H1 (cell line): ENCODE data around the gene ENOX2. TPM values are rescaled to one million over a fixed set of nuclear protein-coding genes. Genes with fewer than 3 reads are reported as not detected.

Experiments used
- CTCF ChIA-PET: fragments of 300-600 bp; sonication (Branson Sonifier 250); formaldehyde crosslinking; loops from one replicate; lab custom pipeline; 2021; ENCODE audit not compliant: partially characterized antibody; lab: Charles Lee
- POLR2A ChIA-PET: fragments of 300-600 bp; sonication (Branson Sonifier 250); formaldehyde crosslinking; loops from one replicate; lab custom pipeline; 2021; ENCODE audit warnings: inconsistent platforms; ENCODE audit not compliant: partially characterized antibody; lab: Charles Lee
- DNase-seq, 2 experiments: peaks; one replicate each; pipeline versions ENCODE4 v3.0.0 to v3.0.0-alpha.2; 2010 to 2022; ENCODE audit warnings: low spot score in 2 of 2, low read depth in 1 of 2, mixed read lengths in 1 of 2
- FAIRE-seq: peaks from 2 replicates; lab custom pipeline; 2011; peaks lifted over from hg19 to GRCh38; lab: Jason Lieb, UNC
- H2AFZ ChIP-seq: 2 replicates; pipeline ENCODE4 v1.8.1; 2012; ENCODE audit warnings: low read length, inconsistent platforms
- H2AK5ac ChIP-seq: 2 replicates; pipeline ENCODE4 v1.6.1; 2013; ENCODE audit warnings: low read depth, low read length
- H2BK120ac ChIP-seq: replicated peaks from 2 replicates; pipeline ENCODE3; 2013; ENCODE audit warnings: low read depth, low read length, inconsistent platforms
- H2BK12ac ChIP-seq: 2 replicates; pipeline ENCODE4 v1.6.1; 2013; ENCODE audit warnings: low read depth, low read length
- H2BK15ac ChIP-seq: 2 replicates; pipeline ENCODE4 v1.6.1; 2013; ENCODE audit warnings: low read length
- H2BK20ac ChIP-seq: 2 replicates; pipeline ENCODE4 v1.6.1; 2013; ENCODE audit warnings: low read length
- H2BK5ac ChIP-seq: 2 replicates; pipeline ENCODE4 v1.6.1; 2013; ENCODE audit warnings: low read depth, low read length
- H3K14ac ChIP-seq: 2 replicates; pipeline ENCODE4 v1.6.1; 2013; ENCODE audit warnings: inconsistent platforms; ENCODE audit not compliant: insufficient read length
- H3K18ac ChIP-seq: 2 replicates; pipeline ENCODE4 v1.6.1; 2013; ENCODE audit warnings: low read length; ENCODE audit errors: extremely low read depth
- H3K23ac ChIP-seq: 2 replicates; pipeline ENCODE4 v1.6.1; 2013; ENCODE audit warnings: inconsistent platforms; ENCODE audit not compliant: insufficient read length
- H3K23me2 ChIP-seq: 2 replicates; pipeline ENCODE4 v1.6.1; 2013; ENCODE audit warnings: low read depth, low read length
- H3K27ac ChIP-seq: 2 replicates; pipeline ENCODE4 v1.6.1; 2011; ENCODE audit warnings: low read depth, low read length, inconsistent platforms
- H3K27me3 ChIP-seq, 4 experiments: replicated peaks in 1 of 4; 1 replicate in 1 of 4; 2 replicates in 3 of 4; pipeline versions ENCODE4 v1.6.1 to v1.8.1; 2011 to 2013; ENCODE audit warnings: low read length in 3 of 4, mild to moderate bottlenecking in 3 of 4, inconsistent platforms in 2 of 4, mixed read lengths in 2 of 4, moderate library complexity in 1 of 4; ENCODE audit not compliant: control insufficient read depth in 3 of 4, insufficient read depth in 3 of 4; ENCODE audit errors: extremely low read depth in 1 of 4
- H3K36me3 ChIP-seq, 4 experiments: 2 replicates each; pipeline versions ENCODE4 v1.6.1 to v1.8.1; 2011 to 2013; ENCODE audit warnings: mild to moderate bottlenecking in 4 of 4, low read length in 3 of 4, moderate library complexity in 2 of 4, control low read depth in 1 of 4, inconsistent platforms in 1 of 4; ENCODE audit not compliant: insufficient read depth in 4 of 4, control insufficient read depth in 2 of 4
- H3K4ac ChIP-seq: replicated peaks from 2 replicates; pipeline ENCODE3; 2013; ENCODE audit warnings: low read length, low read depth, mixed read lengths, inconsistent platforms; ENCODE audit not compliant: insufficient read length
- H3K4me1 ChIP-seq, 4 experiments: replicated peaks in 1 of 4; 1 replicate in 1 of 4; 2 replicates in 3 of 4; pipeline versions ENCODE4 v1.6.1 to v1.8.1; 2011 to 2013; ENCODE audit warnings: low read length in 3 of 4, inconsistent platforms in 2 of 4, mixed read lengths in 1 of 4; ENCODE audit not compliant: insufficient read depth in 4 of 4, control insufficient read depth in 3 of 4
- H3K4me2 ChIP-seq, 2 experiments: 2 replicates each; pipeline versions ENCODE4 v1.6.1 to v1.8.1; 2011 to 2013; ENCODE audit warnings: low read depth in 2 of 2, low read length in 2 of 2, control low read depth in 1 of 2, inconsistent platforms in 1 of 2, mild to moderate bottlenecking in 1 of 2; ENCODE audit not compliant: insufficient read depth in 1 of 2
- H3K4me3 ChIP-seq, 4 experiments: fragments of 200-600, 300-600 bp in 1 of 4; sonication (generic), shearing (Covaris generic), sonication (Bioruptor Twin) in 1 of 4; 2 replicates each; pipeline versions ENCODE4 v1.5.1 to v1.8.1; 2011 to 2016; ENCODE audit warnings: low read length in 4 of 4, low read depth in 3 of 4, control low read depth in 2 of 4, inconsistent platforms in 2 of 4, mild to moderate bottlenecking in 2 of 4, mixed read lengths in 1 of 4, moderate library complexity in 1 of 4; ENCODE audit not compliant: insufficient read depth in 2 of 4; ENCODE audit errors: extremely low read depth in 1 of 4
- H3K56ac ChIP-seq: replicated peaks from 2 replicates; pipeline ENCODE3; 2013; ENCODE audit warnings: low read depth, mild to moderate bottlenecking, mixed read lengths, low read length, inconsistent platforms; ENCODE audit not compliant: insufficient read length
- H3K79me1 ChIP-seq: 2 replicates; pipeline ENCODE4 v1.6.1; 2013; ENCODE audit warnings: low read depth, low read length, control low read depth
- H3K79me2 ChIP-seq, 2 experiments: 2 replicates each; pipeline versions ENCODE4 v1.6.1 to v1.8.1; 2012 to 2013; ENCODE audit warnings: low read length in 2 of 2, mild to moderate bottlenecking in 2 of 2, inconsistent platforms in 1 of 2; ENCODE audit not compliant: insufficient read depth in 2 of 2, control insufficient read depth in 1 of 2
- H3K9ac ChIP-seq, 4 experiments: replicated peaks in 1 of 4; 1 replicate in 1 of 4; 2 replicates in 3 of 4; pipeline versions ENCODE4 v1.6.1 to v1.8.1; 2011 to 2013; ENCODE audit warnings: low read depth in 3 of 4, low read length in 3 of 4, control low read depth in 2 of 4, mild to moderate bottlenecking in 2 of 4, moderate library complexity in 2 of 4, inconsistent platforms in 1 of 4; ENCODE audit errors: extremely low read depth in 1 of 4
- H3K9me3 ChIP-seq, 2 experiments: 2 replicates each; pipeline versions ENCODE4 v1.6.1 to v1.8.1; 2012 to 2013; ENCODE audit warnings: mild to moderate bottlenecking in 2 of 2, moderate library complexity in 2 of 2, control low read depth in 1 of 2, inconsistent platforms in 1 of 2, low read depth in 1 of 2, low read length in 1 of 2, mixed read lengths in 1 of 2; ENCODE audit not compliant: insufficient read depth in 2 of 2
- H4K20me1 ChIP-seq, 2 experiments: replicated peaks in 1 of 2; 2 replicates each; pipeline versions ENCODE3 to v1.8.1; 2011 to 2013; ENCODE audit warnings: inconsistent platforms in 2 of 2, low read length in 2 of 2, mild to moderate bottlenecking in 1 of 2; ENCODE audit not compliant: insufficient read depth in 2 of 2, control insufficient read depth in 1 of 2
- H4K5ac ChIP-seq: 2 replicates; pipeline ENCODE4 v1.6.1; 2013; ENCODE audit warnings: low read length, low read depth, mixed read lengths, inconsistent platforms; ENCODE audit not compliant: insufficient read length
- H4K8ac ChIP-seq: 2 replicates; pipeline ENCODE4 v1.8.0; 2013; ENCODE audit warnings: mild to moderate bottlenecking, moderate library complexity, low read length, inconsistent platforms; ENCODE audit not compliant: insufficient read depth; ENCODE audit errors: extremely low read depth
- H4K91ac ChIP-seq: replicated peaks from 2 replicates; pipeline ENCODE3; 2013; ENCODE audit warnings: low read length, mixed read lengths, inconsistent platforms; ENCODE audit not compliant: insufficient read length
- CBX8 ChIP-seq: fragments of 300-800, 300-1000 bp; sonication (generic); IDR thresholded peaks from 2 replicates; pipeline ENCODE4 v1.7.1; 2016; ENCODE audit warnings: low read depth, low read length, borderline replicate concordance
- FOSL1 ChIP-seq: IDR thresholded peaks from 2 replicates; pipeline ENCODE4 v1.6.1; 2011; ENCODE audit warnings: mild to moderate bottlenecking, low read depth, low read length, moderate library complexity; ENCODE audit not compliant: insufficient read depth
- KDM4A ChIP-seq: IDR thresholded peaks from one replicate; pipeline ENCODE4 v1.7.1; 2012; ENCODE audit warnings: low read depth, mild to moderate bottlenecking, moderate library complexity, low read length, inconsistent platforms; ENCODE audit not compliant: severe bottlenecking
- MAFK ChIP-seq: IDR thresholded peaks from 2 replicates; pipeline ENCODE4 v1.6.1; 2012; ENCODE audit warnings: low read depth, mild to moderate bottlenecking, improper control_type of control experiment, low read length
- POU5F1 ChIP-seq: IDR thresholded peaks from 2 replicates; pipeline ENCODE4 v1.6.1; 2011; ENCODE audit warnings: low read depth, mild to moderate bottlenecking, low read length, moderate library complexity
- RNF2 ChIP-seq: fragments of 200-900, 300-1000 bp; sonication (generic); IDR thresholded peaks from 2 replicates; pipeline ENCODE4 v1.7.1; 2016; ENCODE audit warnings: borderline replicate concordance, low read depth, mild to moderate bottlenecking, antibody characterized with exemption, low read length; ENCODE audit not compliant: poor library complexity, severe bottlenecking; ENCODE audit errors: missing control alignments
- SAP30 ChIP-seq: fragments of 300-600 bp; sonication (generic); IDR thresholded peaks from 2 replicates; pipeline ENCODE4 v1.7.1; 2012; ENCODE audit warnings: low read length, moderate library complexity, mild to moderate bottlenecking, inconsistent platforms; ENCODE audit not compliant: insufficient read depth, insufficient replicate concordance
- SIN3A ChIP-seq, 2 experiments: IDR thresholded peaks in 1 of 2; conservative IDR thresholded peaks in 1 of 2; 2 replicates each; pipeline ENCODE4 v1.6.1; 2011 to 2012; ENCODE audit warnings: low read length in 2 of 2, improper control_type of control experiment in 1 of 2, low read depth in 1 of 2, mild to moderate bottlenecking in 1 of 2
- TAF1 ChIP-seq: IDR thresholded peaks from 2 replicates; pipeline ENCODE4 v1.6.1; 2011; ENCODE audit warnings: mild to moderate bottlenecking, low read depth, low read length
- YY1 ChIP-seq: IDR thresholded peaks from 2 replicates; pipeline ENCODE4 v1.6.1; 2011; ENCODE audit warnings: low read depth, mild to moderate bottlenecking, low read length
- WGBS, 2 experiments: shearing (Covaris generic) in 1 of 2; methylation state at CpG; one replicate each; pipeline versions ENCODE4 v1.1.6 to v1.1.7; 2013 to 2015; ENCODE audit warnings: low lambda C conversion rate in 2 of 2, mixed read lengths in 2 of 2, inconsistent platforms in 1 of 2, low coverage in 1 of 2, missing lambda C conversion rate in 1 of 2; ENCODE audit not compliant: insufficient replicate concordance in 2 of 2, insufficient coverage in 1 of 2, insufficient read length in 1 of 2; ENCODE audit errors: extremely low coverage in 1 of 2, missing lambda C conversion rate in 1 of 2; 5-methylcytosine and 5-hydroxymethylcytosine counted together
- polyA plus RNA-seq, 7 experiments: library from polyadenylated mRNA; depleted of rRNA in 3 of 7; stranded (reverse) in 5 of 7; unstranded in 2 of 7; fragments of >200 nt in 5 of 7; fragments of 200-250 nt in 2 of 7; gene quantifications; 1 replicate in 5 of 7; 2 replicates in 1 of 7; 4 replicates in 1 of 7; pipeline versions ENCODE4 v1.2.1 to v1.2.3, GENCODE V29; 2011 to 2013; ENCODE audit warnings: missing spikeins in 2 of 7, mixed read lengths in 2 of 7
- total RNA-seq: library from RNA; stranded (reverse); fragmentation: NEBNext Ultra II Directional; extraction: Animal tissue kit (Norgen Biotek cat#: 25700); gene quantifications from 2 replicates; pipeline ENCODE4 v1.2.1, GENCODE V29; 2021

ENOX2 gene
- total and polyA plus RNA-seq, 2 of the 8 experiments (the other 6 are each of a cell fraction or from before 2014, with no cell fraction given): 4.5 to 12.3 TPM

GRCh38 chrX:130789793-130790192, 113.2 kb downstream of the ENOX2 start:
- Histone ChIP-seq H3K18ac (no peak overlapping the region), H2BK120ac (no peak overlapping the region), H3K14ac (no peak overlapping the region), H4K20me1 (no peaks in the 10 kb centered on the region), H2BK15ac (no peak overlapping the region), H2BK5ac (no peak overlapping the region), H4K91ac (no peak overlapping the region), H3K23ac (no peak overlapping the region), H3K79me2 (no peaks in the 10 kb centered on the region), H2AK5ac (no peak overlapping the region), H3K27me3 (no peaks in the 10 kb centered on the region), H4K5ac (no peak overlapping the region), H3K4ac (no peak overlapping the region), H3K9ac (no peak overlapping the region), H3K4me2 (no peak overlapping the region), H3K4me1 (peaks cover 0 to 7% (median 0%) of the 10 kb centered on the region in 4 experiments; a peak in 1 of 7 replicates), H3K9me3 (no peaks in the 10 kb centered on the region), H3K56ac (no peak overlapping the region), H2BK12ac (no peak overlapping the region), H3K27ac (no peak overlapping the region), H3K79me1 (no peaks in the 10 kb centered on the region), H2BK20ac (no peak overlapping the region), H2AFZ (no peak overlapping the region), H3K4me3 (no peak overlapping the region), H4K8ac (no peak overlapping the region), H3K23me2 (no peaks in the 10 kb centered on the region), H3K36me3 (no peaks in the 10 kb centered on the region)
- ChIA-PET POLR2A (no interaction called here), CTCF (interaction anchor here (0.9 kb wide), 1 partner anchor 10 kb away, joined by 3 read pairs; no protein-coding TSS in a partner anchor)
- no peak for DNase-seq
- no peak for TF ChIP-seq CBX8
- TF ChIP-seq POU5F1: no peak
- no peak for TF ChIP-seq SIN3A (conservative IDR thresholded peaks at IDR 0.05 in 1 of 2, IDR thresholded peaks at IDR 0.05 in 1 of 2; ENCODE audit: low read depth in 1 of 2, low read length in 2 of 2)
- no peak for TF ChIP-seq KDM4A
- no peak for TF ChIP-seq SAP30
- TF ChIP-seq YY1: no peak
- no peak for TF ChIP-seq TAF1
- no peak for TF ChIP-seq FOSL1
- no peak for TF ChIP-seq RNF2
- TF ChIP-seq MAFK: no peak
- no peak for FAIRE-seq
- 100% methylated on average over 2 of the region's 2 CpGs; no CpG with 5 or more reads in 1 of the 2 experiments for WGBS, 2 experiments
